IMR-90 (cell line): Measurements from ENCODE around the gene MMAA. TPM values are rescaled to one million over a fixed set of nuclear protein-coding genes. Genes with fewer than 3 reads are reported as not detected.

ENCODE experiments used
- ATAC-seq: fragments of 200-7000 bp; cut with Tn5 transposase; 2 replicates; pipeline ENCODE4 v1.9.1; 2020; ENCODE audit warnings: low read depth, mild to moderate bottlenecking, moderate library complexity
- BruUV-seq: library from RNA; stranded (reverse); fragments of 400-500 nt; replicated peaks from 2 replicates; lab custom pipeline; 2021; lab: Mats Ljungman, UMichigan
- CTCF ChIA-PET: fragments of 300-600 bp; formaldehyde crosslinking; extraction: SDS; loops from one replicate; lab custom pipeline; 2021; ENCODE audit warnings: antibody characterized with exemption; lab: Yijun Ruan, JAX
- POLR2A ChIA-PET: fragments of 300-600 bp; sonication (Branson Sonifier 250); formaldehyde crosslinking; loops from one replicate; lab custom pipeline; 2022; ENCODE audit warnings: antibody characterized with exemption; ENCODE audit not compliant: unreplicated experiment; lab: Charles Lee
- DNase-seq: peaks from one replicate; pipeline ENCODE4 v3.0.0; 2013
- H2AFZ ChIP-seq: replicated peaks from 2 replicates; pipeline ENCODE3; 2013; ENCODE audit warnings: low read length, mild to moderate bottlenecking; ENCODE audit not compliant: poor library complexity
- H2AK5ac ChIP-seq: 2 replicates; pipeline ENCODE4 v1.6.1; 2013; ENCODE audit warnings: low read depth, low read length, inconsistent platforms
- H2AK9ac ChIP-seq: replicated peaks from 2 replicates; pipeline ENCODE3; 2013; ENCODE audit warnings: mild to moderate bottlenecking, low read depth, low read length, moderate library complexity; ENCODE audit not compliant: poor library complexity
- H2BK120ac ChIP-seq: 2 replicates; pipeline ENCODE4 v1.6.1; 2013; ENCODE audit warnings: low read depth, low read length, inconsistent platforms
- H2BK15ac ChIP-seq: 3 replicates; pipeline ENCODE4 v1.6.1; 2013; ENCODE audit warnings: low read depth, low read length, inconsistent platforms
- H2BK20ac ChIP-seq: 2 replicates; pipeline ENCODE4 v1.6.1; 2013; ENCODE audit warnings: low read depth, mild to moderate bottlenecking, inconsistent platforms, low read length, moderate library complexity
- H2BK5ac ChIP-seq: 2 replicates; pipeline ENCODE4 v1.6.1; 2013; ENCODE audit warnings: mild to moderate bottlenecking, low read depth, low read length, inconsistent platforms; ENCODE audit not compliant: poor library complexity, severe bottlenecking
- H3K14ac ChIP-seq: replicated peaks from 2 replicates; pipeline ENCODE4 v1.6.1; 2013; ENCODE audit warnings: low read depth, low read length, inconsistent platforms
- H3K18ac ChIP-seq: 2 replicates; pipeline ENCODE4 v1.6.1; 2013; ENCODE audit warnings: low read depth, low read length, control low read depth
- H3K23ac ChIP-seq: 2 replicates; pipeline ENCODE4 v1.6.1; 2013; ENCODE audit warnings: low read depth, low read length, inconsistent platforms
- H3K27ac ChIP-seq: 2 replicates; pipeline ENCODE4 v1.5.1; 2013; ENCODE audit warnings: mild to moderate bottlenecking, control low read depth, low read length; ENCODE audit not compliant: insufficient read depth
- H3K27me3 ChIP-seq: 2 replicates; pipeline ENCODE4 v1.6.1; 2013; ENCODE audit warnings: low read length; ENCODE audit not compliant: control insufficient read depth, insufficient read depth
- H3K36me3 ChIP-seq: 2 replicates; pipeline ENCODE4 v1.6.1; 2013; ENCODE audit warnings: low read length, mixed read lengths; ENCODE audit not compliant: control insufficient read depth, insufficient read depth
- H3K4ac ChIP-seq: 2 replicates; pipeline ENCODE4 v1.6.1; 2013; ENCODE audit warnings: low read depth, low read length, inconsistent platforms
- H3K4me1 ChIP-seq: 2 replicates; pipeline ENCODE4 v1.6.1; 2013; ENCODE audit warnings: low read length, mixed read lengths; ENCODE audit not compliant: control insufficient read depth, insufficient read depth
- H3K4me2 ChIP-seq: 2 replicates; pipeline ENCODE4 v1.6.1; 2013; ENCODE audit warnings: low read depth, mild to moderate bottlenecking, control low read depth, low read length, moderate library complexity
- H3K4me3 ChIP-seq: 2 replicates; pipeline ENCODE4 v1.5.1; 2013; ENCODE audit warnings: low read depth, mild to moderate bottlenecking, control low read depth, low read length, moderate library complexity; ENCODE audit not compliant: insufficient read depth
- H3K56ac ChIP-seq: 2 replicates; pipeline ENCODE4 v1.6.1; 2013; ENCODE audit warnings: low read length, inconsistent platforms; ENCODE audit not compliant: insufficient read depth; ENCODE audit errors: extremely low read depth
- H3K79me1 ChIP-seq, 2 experiments: 2 replicates each; pipeline ENCODE4 v1.6.1; 2013; ENCODE audit warnings: low read length in 2 of 2, inconsistent platforms in 1 of 2, low read depth in 1 of 2
- H3K9ac ChIP-seq: 2 replicates; pipeline ENCODE4 v1.6.1; 2013; ENCODE audit warnings: low read depth, low read length, control low read depth
- H3K9me1 ChIP-seq: 2 replicates; pipeline ENCODE4 v1.6.1; 2013; ENCODE audit warnings: low read length, inconsistent platforms; ENCODE audit not compliant: insufficient read depth
- H3K9me3 ChIP-seq: 2 replicates; pipeline ENCODE4 v1.6.1; 2013; ENCODE audit warnings: low read length; ENCODE audit not compliant: control insufficient read depth, insufficient read depth
- H4K20me1 ChIP-seq: 2 replicates; pipeline ENCODE4 v1.6.1; 2013; ENCODE audit warnings: low read length, inconsistent platforms; ENCODE audit not compliant: insufficient read depth
- H4K5ac ChIP-seq: 2 replicates; pipeline ENCODE4 v1.6.1; 2013; ENCODE audit warnings: mild to moderate bottlenecking, low read depth, low read length, control low read depth
- H4K8ac ChIP-seq, 2 experiments: 2 replicates each; pipeline ENCODE4 v1.6.1; 2013; ENCODE audit warnings: low read depth in 2 of 2, low read length in 2 of 2, control low read depth in 1 of 2, inconsistent platforms in 1 of 2
- H4K91ac ChIP-seq: 2 replicates; pipeline ENCODE4 v1.6.1; 2013; ENCODE audit warnings: low read depth, low read length, inconsistent platforms; ENCODE audit not compliant: insufficient read depth
- BHLHE40 ChIP-seq: fragments of 150-350 bp; IDR thresholded peaks from 2 replicates; pipeline ENCODE4 v1.6.1; 2016; ENCODE audit warnings: mild to moderate bottlenecking, low read depth, low read length
- CEBPB ChIP-seq: IDR thresholded peaks from 2 replicates; pipeline ENCODE4 v1.6.1; 2012; ENCODE audit warnings: low read depth, low read length, improper control_type of control experiment
- CTCF ChIP-seq: conservative IDR thresholded peaks from 2 replicates; pipeline ENCODE4 v1.5.1; 2012; ENCODE audit warnings: mild to moderate bottlenecking, low read depth, low read length, improper control_type of control experiment
- FOS ChIP-seq: fragments of 150-350 bp; IDR thresholded peaks from 2 replicates; pipeline ENCODE4 v1.6.1; 2016; ENCODE audit warnings: low read depth, low read length
- MAFK ChIP-seq: IDR thresholded peaks from 2 replicates; pipeline ENCODE4 v1.6.1; 2012; ENCODE audit warnings: low read depth, low read length, improper control_type of control experiment
- MAZ ChIP-seq: IDR thresholded peaks from 2 replicates; pipeline ENCODE4 v1.6.1; 2012; ENCODE audit warnings: low read depth, mild to moderate bottlenecking, low read length, improper control_type of control experiment, moderate library complexity, borderline replicate concordance
- RAD21 ChIP-seq: IDR thresholded peaks from 2 replicates; pipeline ENCODE4 v1.6.1; 2012; ENCODE audit warnings: low read length, improper control_type of control experiment
- USF2 ChIP-seq: fragments of 150-350 bp; IDR thresholded peaks from 2 replicates; pipeline ENCODE4 v1.6.1; 2017; ENCODE audit warnings: mild to moderate bottlenecking, antibody characterized with exemption, low read length, low read depth
- WGBS, 2 experiments: methylation state at CpG; one replicate each; pipeline versions ENCODE4 v1.1.5 to v1.1.7; 2013; ENCODE audit warnings: missing lambda C conversion rate in 2 of 2; ENCODE audit not compliant: insufficient read length in 1 of 2; ENCODE audit errors: extremely low coverage in 2 of 2; 5-methylcytosine and 5-hydroxymethylcytosine counted together
- dilution Hi-C: fragments of 300-500 bp; cut with HindIII; formaldehyde crosslinking; loops from one replicate; pipeline ENCODE4 v1.14.3; 2018; ENCODE audit warnings: low sequenced_read_pairs; ENCODE audit not compliant: unreplicated experiment
- in situ Hi-C: fragments of 300-500 bp; cut with MboI; formaldehyde crosslinking; loops from 3 replicates; pipeline ENCODE4 v1.14.3; 2019; ENCODE audit warnings: low sequenced_read_pairs, inconsistent platforms, mixed read lengths
- intact Hi-C: fragments of 100-400 bp; cut with micrococcal nuclease; formaldehyde crosslinking; loops from 2 replicates; pipeline ENCODE4 v1.10.0; 2022
- polyA plus RNA-seq, 3 experiments: library from polyadenylated mRNA; depleted of rRNA; stranded (reverse); fragments of >200 nt; gene quantifications; 2 replicates each; pipeline ENCODE4 v1.2.3, GENCODE V29; 2012; ENCODE audit warnings: low replicate concordance in 1 of 3
- total RNA-seq: library from RNA; depleted of rRNA; stranded (reverse); fragments of >200 nt; gene quantifications from 2 replicates; pipeline ENCODE4 v1.2.3, GENCODE V29; 2012

Gene MMAA
- total and polyA plus RNA-seq, 2 of the 4 experiments (the other 2 are of a cell fraction): 4.4 to 5.2 TPM

GRCh38 chr4:145587088-145587754 lies 32.0 kb upstream of the MMAA start:
- POLR2A ChIA-PET: no interaction called here
- no peak overlapping the region for H3K4me3 ChIP-seq
- H3K14ac ChIP-seq: no peak overlapping the region
- no peak overlapping the region for H3K27ac ChIP-seq
- no peak overlapping the region for H3K4ac ChIP-seq
- BruUV-seq: no TSS peak
- no peaks in the 10 kb centered on the region for H4K20me1 ChIP-seq
- no peak overlapping the region for H3K23ac ChIP-seq
- no peaks in the 10 kb centered on the region for H3K9me3 ChIP-seq
- TF ChIP-seq RAD21: no peak
- no peak for TF ChIP-seq USF2
- TF ChIP-seq CTCF: no peak
- TF ChIP-seq MAFK: no peak
- no peak for TF ChIP-seq CEBPB
- TF ChIP-seq MAZ: no peak
- no peak for TF ChIP-seq FOS
- no peak for TF ChIP-seq BHLHE40
- CTCF ChIA-PET: no interaction called here
- dilution Hi-C loops (no loop called here), intact Hi-C loops (no loop called here), in situ Hi-C loops (loop anchor here (25.0 kb wide), 1 partner anchor 1400 kb away; no protein-coding TSS in a partner anchor)
- no peak overlapping the region for H2BK15ac ChIP-seq
- no peak overlapping the region for H2AFZ ChIP-seq
- no peaks in the 10 kb centered on the region for H3K79me1 ChIP-seq
- no peak overlapping the region for H4K5ac ChIP-seq
- H3K9ac ChIP-seq: no peak overlapping the region
- no peak overlapping the region for H2BK120ac ChIP-seq
- no peak overlapping the region for H2AK9ac ChIP-seq
- no peak overlapping the region for H2BK5ac ChIP-seq
- H4K8ac ChIP-seq: no peak overlapping the region
- ATAC-seq (no peak), DNase-seq (no peak)
- H3K4me2 ChIP-seq: no peak overlapping the region
- no peaks in the 10 kb centered on the region for H3K36me3 ChIP-seq
- no peak overlapping the region for H3K18ac ChIP-seq
- WGBS, 2 experiments: no CpG with 5 or more reads among the region's 3 CpGs
- no peak overlapping the region for H2AK5ac ChIP-seq
- H3K56ac ChIP-seq: no peak overlapping the region
- H3K4me1 ChIP-seq: no peaks in the 10 kb centered on the region
- no peak overlapping the region for H2BK20ac ChIP-seq
- H3K9me1 ChIP-seq: no peaks in the 10 kb centered on the region
- no peak overlapping the region for H4K91ac ChIP-seq
- H3K27me3 ChIP-seq: peaks cover 19% of the 10 kb centered on the region
